ENCODE results near the gene SYNE3.
"Not testable (repeated sequence)": the region's sequence is repeated elsewhere in the genome, so short reads cannot be mapped to it uniquely, and the experiment has no call there.

Gene SYNE3

GRCh38 chr14:95523051-95523814 is 6.8 kb upstream of the SYNE3 start:
- no peak for DNase-seq

- DNase-seq: no peak
These were observed 6.1 kb upstream of the SYNE3 start for GRCh38 chr14:95522556-95522955.

GRCh38 chr14:95522116-95522515 is 5.7 kb upstream of the SYNE3 start:
- DNase-seq: no peak

- DNase-seq: no peak
These were observed 4.6 kb upstream of the SYNE3 start for GRCh38 chr14:95521001-95521400.

- DNase-seq: no peak
These were observed 3.9 kb upstream of the SYNE3 start for GRCh38 chr14:95520346-95520745.

- DNase-seq: no peak
These were observed 3.2 kb upstream of the SYNE3 start for GRCh38 chr14:95519699-95520098.

- peak; percentile 92 for DNase-seq
These were observed 1.7 kb upstream of the SYNE3 start for GRCh38 chr14:95518045-95518751.

GRCh38 chr14:95515596-95516552 is 576 bp downstream of the SYNE3 start:
- DNase-seq: peak; percentile 79

- DNase-seq: peak; percentile 69
These were observed 1.4 kb downstream of the SYNE3 start for GRCh38 chr14:95515080-95515489.

- DNase-seq: peak; percentile 93
These were observed 2.0 kb downstream of the SYNE3 start for GRCh38 chr14:95514131-95515079.

- DNase-seq: no peak
These were observed 3.2 kb downstream of the SYNE3 start for GRCh38 chr14:95513291-95513690.

GRCh38 chr14:95511687-95512086 is 4.8 kb downstream of the SYNE3 start:
- no peak for DNase-seq

GRCh38 chr14:95510804-95511203 is 5.6 kb downstream of the SYNE3 start:
- no peak for DNase-seq

GRCh38 chr14:95510344-95510743 is 6.1 kb downstream of the SYNE3 start:
- not testable (repeated sequence) for DNase-seq

- no peak for DNase-seq
These were observed 7.0 kb downstream of the SYNE3 start for GRCh38 chr14:95509495-95509894.

- DNase-seq: no peak
These were observed 8.1 kb downstream of the SYNE3 start for GRCh38 chr14:95508377-95508776.

- no peak for DNase-seq
These were observed 8.7 kb downstream of the SYNE3 start for GRCh38 chr14:95507701-95508103.

- no peak for DNase-seq
These were observed 9.3 kb downstream of the SYNE3 start for GRCh38 chr14:95507174-95507573.

GRCh38 chr14:95505030-95505589 is 11.3 kb downstream of the SYNE3 start:
- no peak for DNase-seq

GRCh38 chr14:95504135-95505029 is 12.1 kb downstream of the SYNE3 start:
- no peak for DNase-seq
